Lung microvascular endothelial cell (primary cell): ENCODE results near the gene FXYD5. TPM values are rescaled to one million over a fixed set of nuclear protein-coding genes. Genes with fewer than 3 reads are reported as not detected.
A peak's percentile ranks its signal among the peaks of the same experiment; 100 is the strongest.

Source experiments
- DNase-seq, 2 donors: peaks; one replicate each; pipeline versions ENCODE4 v3.0.0 to v3.0.0-alpha.2; 2010; ENCODE audit warnings: low read depth in 2 of 2
- total RNA-seq: library from RNA; depleted of rRNA; stranded (reverse); fragments of >200 nt; gene quantifications from 2 replicates; pipeline ENCODE4 v1.2.1, GENCODE V29; 2014

The FXYD5 gene
- total RNA-seq, 1 donor from 2014 or later = 17.9 TPM

DNA sequence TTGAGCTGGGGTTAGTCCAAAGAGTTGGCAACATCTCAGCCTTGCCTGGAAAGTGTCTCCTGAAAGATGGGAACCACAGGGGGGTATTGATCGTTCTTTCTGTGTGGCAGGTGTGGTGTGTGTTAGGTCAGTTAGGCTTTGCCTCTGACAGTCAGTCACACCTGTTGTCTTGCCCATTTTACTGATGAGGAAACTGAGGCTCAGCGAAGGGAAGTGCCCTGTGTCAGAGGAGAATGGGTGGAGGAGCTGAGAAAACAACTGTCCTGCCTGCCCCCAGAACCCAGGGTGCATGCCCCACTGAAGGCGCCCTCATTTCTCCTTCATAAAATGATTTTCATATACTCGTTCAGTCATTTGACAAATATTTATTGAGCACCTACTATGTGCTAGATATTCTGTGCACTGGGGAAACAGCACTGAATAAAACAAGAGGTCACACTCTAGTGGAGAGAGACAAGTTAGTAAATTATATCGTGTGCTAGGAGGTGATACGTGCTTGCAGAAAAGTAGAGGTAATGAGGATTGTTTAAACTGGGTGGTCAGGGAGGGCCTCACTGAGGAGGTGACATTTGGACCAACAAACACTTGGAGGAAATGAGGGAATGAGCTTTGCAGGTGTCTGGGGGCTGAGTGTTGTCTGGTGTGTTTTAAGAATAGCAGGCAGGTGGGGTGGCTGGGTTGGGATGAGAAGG is 1.6 kb downstream of the FXYD5 start:
- DNase-seq = no peak

DNA sequence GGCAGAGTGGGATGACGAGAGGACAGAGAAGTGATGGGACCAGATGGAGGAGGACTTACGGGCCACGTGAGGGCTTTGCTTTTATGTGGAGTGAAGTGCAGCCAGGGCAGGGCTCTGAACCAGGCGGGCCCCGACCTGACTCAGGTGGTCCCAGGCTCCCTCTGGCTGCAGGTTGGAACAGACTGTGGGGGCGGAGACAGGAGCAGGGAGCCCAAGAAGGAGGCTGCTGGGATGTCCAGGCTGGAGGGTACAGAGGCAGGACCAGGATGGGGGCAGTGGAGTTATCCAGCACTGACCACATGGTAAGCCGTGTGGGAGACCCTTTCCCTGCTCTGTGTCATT is 2.1 kb downstream of the FXYD5 start:
- DNase-seq = no peak

DNA sequence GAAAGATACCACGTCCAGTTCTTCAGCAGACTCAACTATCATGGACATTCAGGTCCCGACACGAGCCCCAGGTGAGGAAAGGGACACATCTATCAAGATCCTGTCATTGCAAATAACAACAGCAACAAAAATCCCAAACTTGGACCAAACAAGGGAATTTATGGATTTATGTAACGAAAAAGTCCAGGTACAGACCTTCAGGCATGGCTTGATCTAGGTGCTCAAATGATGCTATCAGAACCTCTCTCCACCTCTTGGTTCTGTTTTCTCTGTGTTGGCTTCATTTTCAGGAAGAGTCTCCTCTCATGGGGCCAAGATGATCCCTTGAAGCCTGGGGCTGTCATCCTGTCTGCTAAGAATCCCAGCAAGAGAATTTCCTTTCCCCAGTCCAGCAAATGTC is 2.9 kb downstream of the FXYD5 start:
- no peak for DNase-seq

DNA sequence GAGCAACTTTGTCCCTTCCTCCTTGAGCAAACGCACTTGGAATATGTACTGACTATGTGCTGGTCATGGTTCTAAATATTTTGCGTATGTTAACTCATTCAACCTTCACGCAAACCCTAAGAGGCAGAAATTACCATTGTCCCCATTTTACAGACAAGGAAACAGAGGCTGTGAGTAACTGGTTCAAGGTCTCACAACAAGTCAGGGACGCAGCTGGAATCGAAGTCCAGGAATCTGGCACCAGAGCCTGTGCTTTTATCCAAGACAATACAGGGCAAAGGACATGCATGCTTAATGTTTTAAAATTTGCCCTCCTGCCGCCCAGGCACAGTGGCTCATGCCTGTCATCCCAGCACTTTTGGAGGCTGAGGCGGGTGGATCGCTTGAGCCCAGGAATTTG is 5.1 kb downstream of the FXYD5 start:
- no peak for DNase-seq

DNA sequence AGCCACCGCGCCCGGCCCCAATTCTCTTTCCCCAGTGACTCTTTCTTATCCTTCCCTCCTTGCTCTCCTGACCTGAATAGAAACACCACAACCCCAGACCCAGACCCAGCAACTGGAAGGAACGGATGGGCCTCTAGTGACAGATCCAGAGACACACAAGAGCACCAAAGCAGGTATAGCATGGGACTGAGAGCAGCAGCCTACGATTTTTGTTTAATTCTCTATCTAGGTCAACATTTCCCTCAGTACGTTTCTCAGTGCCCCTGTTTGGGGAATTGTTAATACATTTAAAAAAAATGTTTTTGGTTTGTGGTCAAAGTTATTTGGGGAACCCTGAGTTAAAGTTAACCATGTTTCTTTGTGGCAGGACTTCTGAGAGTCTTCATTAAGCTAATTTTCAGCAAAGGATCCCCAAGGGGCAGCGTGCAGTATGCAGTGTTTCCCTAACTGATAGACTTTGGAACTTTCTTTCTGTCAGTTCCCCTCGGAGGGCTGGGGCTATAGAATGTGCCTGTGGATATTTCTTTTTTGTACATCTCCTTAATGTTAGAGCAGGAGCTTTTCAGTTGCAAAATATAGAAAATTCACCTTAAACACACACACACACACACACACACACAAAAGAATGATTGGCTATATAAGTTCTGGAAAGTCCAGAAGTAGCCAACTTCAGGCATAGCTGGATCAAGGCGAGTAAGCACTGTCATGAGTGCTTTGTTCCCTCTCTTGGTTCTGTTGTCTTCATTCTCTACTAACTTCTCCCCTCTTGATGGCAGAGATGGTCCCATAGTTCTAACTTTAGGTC is 6.3 kb downstream of the FXYD5 start:
- no peak for DNase-seq

DNA sequence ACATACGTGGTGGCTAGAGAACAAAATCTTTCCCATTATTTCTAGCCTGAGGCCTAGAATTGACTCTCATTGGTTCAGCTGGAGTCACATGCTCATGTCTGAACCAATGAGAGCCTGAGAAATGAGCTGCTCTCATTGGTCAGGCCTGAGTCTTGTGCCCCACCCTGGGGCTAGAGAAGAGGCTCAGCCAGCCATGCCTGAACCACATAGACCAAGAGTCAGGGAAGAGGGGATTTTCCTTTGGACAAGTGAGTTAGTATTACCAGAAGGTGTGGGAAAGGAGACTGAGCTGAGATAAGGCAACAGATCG is 6.9 kb downstream of the FXYD5 start:
- DNase-seq = no peak

DNA sequence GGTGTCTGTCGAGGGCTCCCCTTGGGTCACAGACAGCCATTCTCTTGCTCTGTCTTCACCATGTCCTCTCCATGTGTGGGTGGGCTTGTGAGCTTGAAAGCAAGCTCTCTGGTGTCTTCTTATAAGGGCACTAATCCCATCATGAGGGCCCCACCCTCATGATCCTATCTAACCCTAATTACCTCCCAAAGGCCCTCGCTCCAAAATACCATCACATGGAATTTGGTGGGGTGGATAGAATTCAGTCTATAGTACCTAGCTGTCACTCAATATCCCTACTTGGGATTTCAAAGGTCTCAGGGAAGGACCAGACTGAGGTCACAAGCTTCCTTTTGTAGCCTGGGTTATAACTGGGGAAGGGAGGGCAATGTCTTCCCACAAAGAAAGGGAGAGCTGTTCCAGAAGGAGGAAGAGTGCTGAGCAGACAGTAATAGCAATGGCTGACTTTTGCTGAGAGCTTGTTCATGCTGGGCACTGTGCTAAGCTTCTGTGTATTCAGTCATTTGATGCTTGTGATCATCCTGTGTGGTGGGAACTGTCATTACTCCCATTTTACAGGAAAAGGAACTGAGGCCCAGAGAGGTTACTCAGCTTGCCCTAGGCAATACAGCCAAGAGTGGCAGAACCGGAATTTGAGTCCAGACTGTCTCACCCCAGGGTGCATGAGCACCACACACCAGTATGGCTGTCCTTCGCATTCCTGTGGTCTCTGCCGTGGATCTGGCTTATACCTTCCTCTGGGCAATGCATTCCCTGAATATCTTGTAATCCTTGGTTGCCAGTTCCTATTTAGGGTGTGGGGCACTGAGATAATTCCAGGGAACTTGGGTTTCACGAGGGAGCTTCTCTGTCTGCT is 8.2 kb downstream of the FXYD5 start:
- no peak for DNase-seq

DNA sequence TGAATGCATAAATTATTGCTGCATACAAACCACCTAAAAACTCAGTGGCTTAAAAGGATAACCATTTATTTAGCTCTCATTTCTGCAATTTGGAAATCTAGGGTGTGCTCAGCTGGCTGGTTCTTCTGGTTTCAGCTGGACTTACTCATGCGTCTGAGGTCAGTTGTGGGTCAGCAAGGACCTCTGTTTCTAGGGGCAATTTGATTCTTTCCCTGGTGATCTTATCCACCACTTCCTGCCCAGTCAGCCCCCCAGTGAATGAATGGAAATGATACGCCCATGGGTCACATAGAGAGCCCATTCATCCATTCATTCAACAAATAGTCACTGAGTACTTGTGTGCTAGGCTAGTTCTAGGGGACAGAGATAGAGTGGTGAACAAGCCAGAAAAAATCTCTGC is 9.9 kb downstream of the FXYD5 start:
- DNase-seq = no peak

DNA sequence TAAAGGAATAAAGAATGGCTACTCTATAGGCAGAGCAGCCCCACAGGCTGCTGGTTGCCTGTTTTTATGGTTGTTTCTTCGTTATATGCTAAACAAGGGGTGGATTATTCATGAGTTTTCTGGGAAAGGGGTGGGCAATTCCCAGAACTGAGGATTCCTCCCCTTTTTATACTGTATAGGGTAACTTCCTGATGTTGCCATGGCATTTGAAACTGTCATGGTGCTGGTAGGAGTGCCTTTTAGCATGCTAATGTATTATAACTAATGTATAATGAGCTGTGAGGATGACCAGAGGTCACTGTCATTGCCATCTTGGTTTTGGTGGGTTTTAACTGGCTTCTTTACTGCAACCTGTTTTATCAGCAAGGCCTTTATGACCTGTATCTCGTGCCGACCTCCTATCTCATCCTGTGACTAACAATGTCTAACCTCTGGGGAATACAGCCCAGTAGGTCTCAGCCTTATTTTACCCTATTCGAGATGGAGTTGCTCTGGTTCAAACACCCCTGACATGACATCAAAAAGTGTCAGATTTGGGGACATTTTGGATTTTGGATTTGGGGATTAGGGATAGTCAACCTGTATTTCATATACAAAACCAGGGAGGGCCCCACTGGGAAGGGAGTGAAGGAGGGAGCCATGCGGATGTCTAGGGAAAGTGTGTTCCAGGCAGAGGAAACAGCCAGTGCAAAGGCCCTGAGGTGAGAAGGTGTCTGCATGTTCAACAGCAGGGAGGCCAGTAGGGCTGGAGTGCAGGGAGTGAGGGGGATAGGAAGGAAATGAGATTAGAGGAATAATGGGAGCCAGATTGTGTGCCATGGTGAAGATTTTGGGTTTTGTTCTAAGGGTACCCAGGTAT is 10.9 kb downstream of the FXYD5 start:
- DNase-seq = no peak

DNA sequence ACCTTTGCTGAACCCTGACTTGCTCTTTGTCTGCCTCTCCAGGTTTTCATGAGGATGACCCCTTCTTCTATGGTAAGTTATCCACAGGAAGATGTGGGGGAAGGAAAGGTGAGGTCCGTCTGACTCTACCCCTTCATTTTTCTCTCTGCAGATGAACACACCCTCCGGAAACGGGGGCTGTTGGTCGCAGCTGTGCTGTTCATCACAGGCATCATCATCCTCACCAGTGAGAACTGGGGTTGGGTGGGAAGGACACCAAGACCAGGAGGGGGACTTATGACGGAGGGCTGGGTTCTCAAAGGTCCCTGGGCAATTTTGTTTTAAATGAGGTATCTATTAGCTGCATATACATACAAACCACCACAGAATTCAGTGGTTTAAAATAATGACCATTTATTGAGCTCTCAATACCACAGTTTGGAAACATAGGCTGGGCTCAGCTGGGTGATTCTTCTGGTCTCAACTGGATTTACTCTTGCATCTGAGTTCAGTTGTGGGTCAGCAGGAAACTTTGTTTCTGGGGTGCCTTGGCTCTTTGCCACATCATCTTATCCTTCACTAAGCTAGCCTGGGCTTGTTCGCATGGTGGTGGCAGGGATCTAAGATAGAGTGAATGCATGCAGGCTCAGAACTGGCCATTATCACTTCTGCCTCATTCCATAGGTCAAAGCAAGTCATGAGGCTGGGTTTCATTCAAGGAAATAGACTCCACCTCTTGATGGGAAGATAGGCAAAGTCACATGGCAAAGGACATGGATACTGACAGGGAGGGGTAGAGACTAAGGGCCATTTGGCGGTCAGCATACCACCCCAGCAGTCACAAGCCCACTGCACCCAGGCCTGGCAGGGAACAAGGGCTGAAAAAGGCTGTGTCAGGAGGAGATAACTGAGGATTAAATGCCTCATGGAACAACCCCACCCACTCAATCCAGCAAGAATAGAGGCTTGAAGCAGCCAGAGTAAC is 11.8 kb downstream of the FXYD5 start:
- no peak for DNase-seq

DNA sequence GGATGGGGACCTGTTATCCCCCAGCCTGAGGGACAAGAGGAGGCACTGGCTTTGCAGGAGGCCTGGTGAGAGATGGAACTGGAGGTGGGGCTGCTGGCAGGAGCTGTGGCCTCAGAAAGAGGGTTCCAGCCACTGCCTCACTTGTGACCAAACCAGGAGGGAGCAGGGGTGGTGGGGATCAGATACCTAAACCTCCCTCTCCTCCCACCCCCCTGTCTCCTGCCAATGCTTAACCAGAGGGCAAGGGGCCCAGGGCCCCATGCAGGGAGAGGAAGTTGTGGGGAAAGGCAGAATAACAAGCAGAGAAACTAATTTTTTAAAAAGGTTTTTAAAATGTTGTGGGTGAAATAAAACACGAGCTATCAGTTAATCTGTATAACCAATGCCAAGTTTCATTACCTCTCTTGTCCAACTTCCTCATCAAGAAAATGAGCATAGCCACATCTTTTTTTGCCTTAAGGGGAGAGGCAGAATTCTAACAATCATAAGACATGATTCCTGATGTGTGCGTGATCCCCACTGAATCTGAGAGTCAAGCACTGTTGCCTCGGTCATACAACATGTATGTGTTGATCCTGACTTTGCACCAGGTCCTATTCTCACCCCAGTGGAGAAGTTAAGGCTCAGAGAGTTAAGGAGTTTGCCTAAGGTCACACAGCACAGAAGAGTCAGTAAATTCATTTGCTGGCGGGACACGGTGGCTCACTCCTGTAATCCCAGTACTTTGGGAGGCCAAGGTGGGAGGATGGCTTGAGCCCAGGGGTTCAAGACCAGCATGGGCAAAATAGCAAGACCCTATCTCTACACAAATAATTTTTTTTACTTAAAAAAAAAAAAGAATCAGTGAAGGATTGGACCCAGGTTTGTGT is 12.9 kb downstream of the FXYD5 start:
- DNase-seq = no peak

DNA sequence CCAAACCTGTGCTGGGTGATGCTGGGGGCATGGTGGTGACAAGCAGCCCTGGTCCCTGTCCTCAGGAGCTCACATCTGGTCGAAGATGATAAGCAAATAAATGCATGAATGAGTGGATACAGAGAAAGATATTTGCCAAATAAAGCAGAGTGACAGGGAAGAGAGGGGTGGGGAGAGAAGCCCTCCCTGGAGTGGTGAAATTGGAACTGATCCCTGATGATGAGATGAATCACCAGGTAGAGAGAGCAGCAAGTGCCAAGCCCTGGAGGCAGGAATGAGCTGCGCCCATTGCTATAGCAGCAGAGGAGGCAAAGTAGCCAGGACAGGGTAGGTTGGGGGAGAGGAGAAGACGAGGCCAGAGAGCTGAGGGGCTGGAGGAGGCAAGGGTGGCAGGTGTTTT is 13.7 kb downstream of the FXYD5 start:
- DNase-seq = no peak

DNA sequence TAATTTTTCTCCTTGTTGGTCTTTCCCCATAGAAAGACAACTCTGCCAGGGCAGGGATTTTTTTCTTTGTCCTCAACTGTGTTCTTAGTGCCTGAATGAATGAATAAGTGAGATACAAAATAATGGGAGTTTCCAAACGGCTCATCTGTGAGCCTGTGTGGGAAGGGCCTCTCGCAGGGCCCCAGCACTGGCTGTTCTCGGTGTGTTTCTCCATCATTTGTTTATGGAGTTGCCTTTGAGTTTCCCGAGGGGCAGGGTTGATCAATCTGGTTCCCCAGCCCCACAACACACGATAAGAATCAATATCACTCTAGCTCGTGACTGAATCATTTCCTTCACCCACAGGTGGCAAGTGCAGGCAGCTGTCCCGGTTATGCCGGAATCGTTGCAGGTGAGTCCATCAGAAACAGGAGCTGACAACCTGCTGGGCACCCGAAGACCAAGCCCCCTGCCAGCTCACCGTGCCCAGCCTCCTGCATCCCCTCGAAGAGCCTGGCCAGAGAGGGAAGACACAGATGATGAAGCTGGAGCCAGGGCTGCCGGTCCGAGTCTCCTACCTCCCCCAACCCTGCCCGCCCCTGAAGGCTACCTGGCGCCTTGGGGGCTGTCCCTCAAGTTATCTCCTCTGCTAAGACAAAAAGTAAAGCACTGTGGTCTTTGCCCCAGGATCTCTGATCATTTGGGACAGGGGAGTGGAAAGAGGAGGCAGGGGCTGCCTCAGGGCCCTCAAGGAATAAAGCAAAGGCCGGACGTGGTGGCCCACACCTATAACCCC is 14.9 kb downstream of the FXYD5 start:
- no peak for DNase-seq

DNA sequence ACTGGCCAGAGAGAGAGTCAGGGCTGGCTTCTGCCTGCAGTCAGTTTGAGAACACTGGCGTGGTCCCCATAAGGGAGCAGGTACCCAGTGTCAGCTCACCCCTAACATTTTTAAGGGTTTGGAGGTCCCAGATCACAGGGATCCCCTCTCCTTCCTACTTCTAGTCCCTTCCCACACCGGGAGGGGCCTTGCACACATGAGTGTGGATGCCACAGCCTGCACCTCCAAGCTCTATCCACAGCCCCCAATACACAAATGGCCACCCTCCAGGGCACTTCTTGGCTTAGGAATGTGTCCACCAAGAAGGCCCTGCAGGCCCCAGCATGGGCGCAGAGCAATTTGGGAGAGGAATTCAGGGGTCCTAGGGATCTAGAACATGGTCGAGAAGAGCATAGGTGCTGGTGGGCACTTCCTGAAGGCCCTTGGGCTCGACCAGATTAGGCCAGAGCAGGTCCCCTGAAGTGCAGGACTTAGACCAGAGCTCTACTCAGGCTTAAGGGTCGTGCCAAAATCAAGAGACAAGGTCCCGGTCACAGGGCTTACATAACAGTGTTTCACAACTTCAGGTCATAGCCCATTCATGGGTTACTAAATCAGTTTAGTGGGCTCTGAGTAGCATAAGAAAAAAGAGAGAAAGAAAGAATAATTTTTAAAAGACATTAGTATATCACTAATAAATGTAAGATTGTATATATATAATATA is 16.0 kb downstream of the FXYD5 start:
- peak in 1 of 2 donors; percentile 16 for DNase-seq

DNA sequence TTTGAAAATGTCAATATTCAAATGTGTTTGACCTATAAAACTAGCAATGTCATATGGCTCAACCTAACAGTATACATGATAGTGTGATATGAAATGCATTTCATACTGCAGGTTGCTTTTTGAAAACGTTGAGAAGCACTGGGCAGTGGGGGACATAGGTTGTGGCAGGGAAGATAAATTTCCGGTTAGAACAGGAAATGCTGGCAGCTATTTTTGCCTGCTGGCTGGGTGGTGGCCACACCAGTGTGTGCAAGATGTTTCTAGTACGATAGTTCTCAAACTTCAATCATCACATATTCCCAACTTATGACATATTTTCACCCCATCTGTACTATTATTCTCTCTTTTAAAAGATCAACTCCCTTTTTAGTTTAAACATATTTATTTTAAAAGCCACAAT is 17.2 kb downstream of the FXYD5 start:
- DNase-seq = peak in 1 of 2 donors; percentile 45

DNA sequence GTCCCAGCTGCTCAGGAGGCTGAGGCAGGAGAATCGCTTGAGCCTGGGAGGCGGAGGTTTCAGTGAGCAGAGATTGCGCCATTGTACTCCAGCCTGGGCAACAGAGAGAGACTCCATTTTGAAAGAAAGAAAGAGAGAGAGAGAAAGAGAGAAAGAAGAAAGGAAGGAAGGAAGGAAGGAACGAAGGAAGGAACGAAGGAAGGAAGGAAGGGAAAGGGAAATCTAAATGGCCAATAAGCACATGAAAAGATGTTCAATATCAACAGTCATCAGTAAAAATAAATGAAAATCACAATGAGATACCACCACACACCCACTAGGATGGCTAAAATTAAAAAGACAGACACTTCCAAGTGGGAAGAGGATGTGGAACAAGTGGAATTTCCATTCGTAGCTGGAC is 19.7 kb downstream of the FXYD5 start:
- no peak for DNase-seq

DNA sequence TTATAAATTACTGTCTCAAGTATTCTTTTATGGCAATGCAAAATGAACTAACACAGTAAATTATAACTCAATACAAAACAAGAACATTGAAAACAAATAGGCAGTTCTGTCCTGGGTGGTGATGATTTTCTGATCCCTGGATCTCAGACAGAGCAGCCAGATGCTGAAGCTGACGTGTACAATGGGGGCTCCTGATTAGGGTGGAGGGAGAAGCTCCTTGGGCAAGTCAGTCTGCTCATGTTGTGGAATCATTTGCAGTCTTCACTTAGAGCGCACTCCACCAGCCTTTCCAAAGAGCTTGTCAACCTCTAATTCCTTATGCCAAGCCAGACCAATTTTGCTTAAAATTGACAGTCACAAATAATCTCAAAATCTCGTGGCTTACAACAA is 21.6 kb downstream of the FXYD5 start:
- DNase-seq = no peak
